ENCODE data around the gene SLC24A3.

SLC24A3 gene

DNA sequence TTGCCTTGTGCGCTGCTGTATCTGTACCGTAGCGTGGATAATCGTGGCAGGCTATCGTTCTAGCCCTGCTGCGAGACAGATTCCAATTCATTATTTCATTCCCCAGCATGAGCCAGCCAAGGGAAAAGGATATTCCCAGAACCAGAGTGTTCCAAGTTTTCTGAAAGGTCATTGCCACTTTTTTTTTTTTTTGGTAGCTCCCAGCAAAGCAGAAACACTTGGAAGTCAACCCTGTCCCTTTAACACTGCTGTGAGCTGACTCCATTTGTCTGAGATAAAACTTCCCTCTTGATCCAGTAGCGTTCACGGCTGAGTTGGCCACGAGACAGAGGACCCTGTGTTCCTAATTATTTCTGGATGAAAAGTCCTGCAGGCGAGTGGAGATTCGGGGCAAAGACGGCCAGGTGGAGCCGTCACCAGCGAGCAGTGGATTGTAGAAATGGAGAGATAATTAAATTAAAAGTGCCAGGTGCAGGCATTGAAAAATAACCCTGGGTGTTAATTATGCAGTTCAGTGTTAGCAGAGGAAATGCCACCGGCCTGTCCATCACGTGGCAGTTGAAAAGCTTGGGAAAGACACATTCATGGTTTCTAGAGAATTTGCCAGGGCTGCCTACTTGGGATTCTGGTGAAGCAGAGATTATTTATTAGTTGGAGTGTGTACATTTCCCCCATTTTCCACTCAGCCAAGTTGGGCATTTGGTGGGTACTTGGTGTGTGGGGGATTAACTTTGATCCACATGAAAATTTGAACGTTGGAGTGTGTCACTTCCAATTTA lies 164.2 kb downstream of the SLC24A3 start:
- no peak for DNase-seq (ENCODE audit: extremely low read depth, insufficient read length)
- Histone ChIP-seq H3K36me3 (ENCODE audit: control insufficient read depth, insufficient read depth, low read length) (no peaks in the 10 kb centered on the region), H3K27me3 (replicated peaks; ENCODE audit: control insufficient read depth, insufficient read depth, low read length) (no peaks in the 10 kb centered on the region), H3K4me3 (replicated peaks; ENCODE audit: low read depth, low read length) (no peak overlapping the region)
- TF ChIP-seq, protein P1, sequence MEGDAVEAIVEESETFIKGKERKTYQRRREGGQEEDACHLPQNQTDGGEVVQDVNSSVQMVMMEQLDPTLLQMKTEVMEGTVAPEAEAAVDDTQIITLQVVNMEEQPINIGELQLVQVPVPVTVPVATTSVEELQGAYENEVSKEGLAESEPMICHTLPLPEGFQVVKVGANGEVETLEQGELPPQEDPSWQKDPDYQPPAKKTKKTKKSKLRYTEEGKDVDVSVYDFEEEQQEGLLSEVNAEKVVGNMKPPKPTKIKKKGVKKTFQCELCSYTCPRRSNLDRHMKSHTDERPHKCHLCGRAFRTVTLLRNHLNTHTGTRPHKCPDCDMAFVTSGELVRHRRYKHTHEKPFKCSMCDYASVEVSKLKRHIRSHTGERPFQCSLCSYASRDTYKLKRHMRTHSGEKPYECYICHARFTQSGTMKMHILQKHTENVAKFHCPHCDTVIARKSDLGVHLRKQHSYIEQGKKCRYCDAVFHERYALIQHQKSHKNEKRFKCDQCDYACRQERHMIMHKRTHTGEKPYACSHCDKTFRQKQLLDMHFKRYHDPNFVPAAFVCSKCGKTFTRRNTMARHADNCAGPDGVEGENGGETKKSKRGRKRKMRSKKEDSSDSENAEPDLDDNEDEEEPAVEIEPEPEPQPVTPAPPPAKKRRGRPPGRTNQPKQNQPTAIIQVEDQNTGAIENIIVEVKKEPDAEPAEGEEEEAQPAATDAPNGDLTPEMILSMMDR (IDR thresholded peaks at IDR 0.05; ENCODE audit: insufficient read depth, low read length, poor library complexity, severe bottlenecking) = no peak

DNA sequence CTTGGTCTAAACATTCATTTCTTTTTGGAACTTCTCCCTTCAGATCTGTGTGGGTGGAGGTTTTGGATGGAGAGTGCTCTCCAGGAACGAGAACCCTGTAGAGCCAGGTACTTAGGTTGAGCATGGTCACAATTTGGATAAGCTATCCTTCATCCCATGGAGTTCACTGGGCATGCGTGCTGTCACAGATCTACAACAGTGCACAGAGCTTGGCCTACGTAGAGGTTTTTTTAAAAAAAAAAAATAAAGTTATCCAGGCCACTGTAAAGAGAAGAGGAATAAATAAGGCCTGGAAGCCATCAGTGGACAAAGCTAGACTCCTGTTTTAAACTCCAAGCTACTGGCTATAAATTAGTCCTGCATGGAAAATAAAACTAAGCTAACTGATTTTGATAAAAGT lies 165.6 kb downstream of the SLC24A3 start:
- H3K27me3 ChIP-seq (replicated peaks; ENCODE audit: control insufficient read depth, insufficient read depth, low read length) = no peaks in the 10 kb centered on the region
- TF ChIP-seq, protein P1 (IDR thresholded peaks at IDR 0.05; ENCODE audit: insufficient read depth, low read length, poor library complexity, severe bottlenecking) = no peak
- no peak for DNase-seq (ENCODE audit: extremely low read depth, insufficient read length)
- no peak overlapping the region for H3K4me3 ChIP-seq (replicated peaks; ENCODE audit: low read depth, low read length)
- H3K36me3 ChIP-seq (ENCODE audit: control insufficient read depth, insufficient read depth, low read length) = no peaks in the 10 kb centered on the region

DNA sequence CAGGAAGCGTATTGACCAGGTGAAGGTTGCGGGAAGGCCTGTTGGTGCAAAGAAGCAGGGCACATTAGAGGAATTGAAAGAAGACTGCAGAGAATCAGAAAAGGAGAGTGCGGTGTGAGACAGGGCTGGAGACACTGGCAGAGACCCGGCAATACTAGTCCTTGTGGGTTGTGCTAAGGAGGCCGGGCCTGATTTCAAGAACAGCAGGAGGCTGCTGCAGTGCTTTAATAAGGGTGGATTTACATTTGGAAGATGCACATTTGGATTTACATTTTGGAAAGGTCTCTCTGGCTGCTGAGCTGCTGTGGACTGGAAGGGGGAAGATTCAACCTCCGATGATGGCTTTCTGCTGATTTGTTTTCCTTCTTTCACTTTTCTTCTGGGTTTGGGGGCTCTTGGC lies 167.8 kb downstream of the SLC24A3 start:
- TF ChIP-seq, protein P1 (IDR thresholded peaks at IDR 0.05; ENCODE audit: insufficient read depth, low read length, poor library complexity, severe bottlenecking) = no peak
- no peaks in the 10 kb centered on the region for H3K27me3 ChIP-seq (replicated peaks; ENCODE audit: control insufficient read depth, insufficient read depth, low read length)
- no peaks in the 10 kb centered on the region for H3K36me3 ChIP-seq (ENCODE audit: control insufficient read depth, insufficient read depth, low read length)
- no peak for DNase-seq (ENCODE audit: extremely low read depth, insufficient read length)
- H3K4me3 ChIP-seq (replicated peaks; ENCODE audit: low read depth, low read length) = no peak overlapping the region

DNA sequence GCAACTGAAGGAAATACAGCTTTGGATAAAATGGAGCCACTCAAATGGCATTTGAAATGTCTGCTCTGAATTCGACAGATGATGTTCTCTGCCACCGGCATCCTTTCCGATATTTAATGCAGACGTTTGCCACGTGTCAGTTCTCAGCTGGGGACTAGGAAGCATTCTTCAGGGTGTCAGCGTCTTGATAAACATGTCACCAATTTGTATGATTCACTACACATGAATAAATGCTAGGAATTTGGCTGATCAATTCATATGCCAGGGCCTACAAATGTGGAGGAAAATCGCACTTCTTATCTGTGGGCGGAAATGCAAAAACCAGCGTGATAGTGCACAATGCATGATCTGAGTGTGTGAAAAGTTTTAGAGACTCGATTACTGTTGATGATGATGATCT lies 169.5 kb downstream of the SLC24A3 start:
- H3K4me3 ChIP-seq (replicated peaks; ENCODE audit: low read depth, low read length) = no peak overlapping the region
- DNase-seq (ENCODE audit: extremely low read depth, insufficient read length) = no peak
- no peaks in the 10 kb centered on the region for H3K27me3 ChIP-seq (replicated peaks; ENCODE audit: control insufficient read depth, insufficient read depth, low read length)

DNA sequence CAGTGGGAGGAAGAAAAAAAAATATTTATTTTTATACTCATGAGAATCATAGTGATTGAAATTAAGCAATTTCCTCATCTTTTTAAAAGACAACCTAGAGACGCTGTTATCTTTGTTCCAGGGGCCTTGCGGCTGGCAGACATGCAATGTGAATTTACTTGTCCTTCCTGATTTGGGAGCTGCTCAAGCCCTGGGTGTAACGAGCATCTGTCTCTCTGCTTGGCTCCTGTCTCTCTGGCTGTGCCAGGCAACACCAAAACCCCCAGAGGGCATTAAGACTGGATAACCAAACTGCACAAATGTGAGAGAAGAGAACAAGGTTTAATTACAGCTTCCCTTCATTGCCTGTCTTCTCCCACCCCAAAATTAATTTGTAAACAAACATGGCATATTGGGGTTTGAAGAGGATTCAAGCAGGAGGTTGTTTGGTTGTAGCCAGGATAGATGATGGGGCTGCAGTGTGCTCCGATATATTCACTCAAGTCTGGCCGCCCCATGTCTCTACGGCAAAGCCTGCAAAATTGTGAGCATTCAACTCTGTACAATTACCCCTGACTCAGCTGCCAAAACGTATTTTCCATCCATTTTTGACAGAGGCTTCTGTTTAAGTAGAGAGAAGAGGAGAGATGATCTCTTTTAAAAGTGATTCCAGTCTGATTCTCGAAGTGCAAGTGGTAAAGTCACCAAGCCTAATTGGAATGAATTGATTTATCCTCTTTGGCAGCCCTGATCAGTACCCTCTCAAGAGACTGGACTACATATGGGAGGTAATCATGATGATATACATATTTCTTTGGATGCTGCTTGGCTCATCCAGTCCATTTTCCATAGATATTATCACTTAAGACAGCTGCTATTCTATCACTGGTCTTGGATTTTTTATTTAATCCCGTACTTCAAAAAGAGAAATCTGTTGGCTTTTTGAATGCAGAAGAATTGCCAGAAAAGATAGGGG lies 170.2 kb downstream of the SLC24A3 start:
- no peak for DNase-seq (ENCODE audit: extremely low read depth, insufficient read length)
- Histone ChIP-seq H3K36me3 (ENCODE audit: control insufficient read depth, insufficient read depth, low read length) (no peaks in the 10 kb centered on the region), H3K4me3 (replicated peaks; ENCODE audit: low read depth, low read length) (no peak overlapping the region), H3K27me3 (replicated peaks; ENCODE audit: control insufficient read depth, insufficient read depth, low read length) (no peaks in the 10 kb centered on the region)
- TF ChIP-seq, protein P1 (IDR thresholded peaks at IDR 0.05; ENCODE audit: insufficient read depth, low read length, poor library complexity, severe bottlenecking) = no peak

More for the DNA sequence above, 169.5 kb downstream of the SLC24A3 start:
- TF ChIP-seq, protein P1 (IDR thresholded peaks at IDR 0.05; ENCODE audit: insufficient read depth, low read length, poor library complexity, severe bottlenecking) = no peak
- H3K36me3 ChIP-seq (ENCODE audit: control insufficient read depth, insufficient read depth, low read length) = no peaks in the 10 kb centered on the region
